Activated effector memory CD4-positive, alpha-beta T cell treated with anti-CD3 and anti-CD28 coated beads, Interleukin-2, amount 50 U/mL, for 16 hours (primary cell): ENCODE measurements around the gene RETN.

Experiments
- DNase-seq: peaks from one replicate; pipeline ENCODE4 v3.0.0-alpha.2; 2020

Gene RETN

DNA sequence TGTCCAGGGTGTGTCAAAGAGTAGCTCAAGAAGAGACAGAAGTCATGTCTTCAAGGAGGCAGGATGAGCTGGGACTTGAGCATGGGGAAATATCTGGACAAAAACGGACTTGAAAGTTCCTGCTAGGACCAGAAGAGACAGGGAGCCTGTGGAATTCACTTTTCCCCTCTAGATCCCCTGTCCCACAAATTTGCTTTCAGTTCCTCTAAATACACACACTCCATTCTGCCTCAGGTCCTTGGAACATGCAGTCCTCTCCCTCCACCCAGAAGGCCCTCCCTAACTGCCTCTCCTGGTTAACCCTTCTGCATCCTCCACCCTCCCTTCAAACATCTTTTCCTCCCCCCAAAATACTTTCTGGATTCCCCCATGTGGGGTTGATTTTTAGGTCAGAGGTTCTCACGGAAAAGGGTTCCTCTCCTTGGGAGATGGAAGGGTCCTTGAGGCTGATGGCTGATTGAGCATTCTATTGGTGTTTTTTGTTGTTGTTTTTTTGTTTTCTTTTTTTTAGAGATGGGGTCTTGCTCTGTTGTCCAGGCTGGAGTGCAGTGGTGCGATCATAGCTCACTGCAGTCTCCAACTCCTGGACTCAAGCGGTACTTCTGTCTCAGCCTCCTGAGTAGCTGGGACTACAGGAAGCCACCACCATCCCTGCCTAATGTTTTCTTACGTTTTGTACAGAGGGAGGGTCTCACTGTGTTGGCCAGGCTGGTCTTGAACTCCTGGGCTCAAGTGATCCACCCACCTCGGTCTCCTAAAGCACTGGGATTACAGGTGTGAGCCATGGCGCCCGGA lies 6.9 kb upstream of the RETN start:
- DNase-seq, result no peak

DNA sequence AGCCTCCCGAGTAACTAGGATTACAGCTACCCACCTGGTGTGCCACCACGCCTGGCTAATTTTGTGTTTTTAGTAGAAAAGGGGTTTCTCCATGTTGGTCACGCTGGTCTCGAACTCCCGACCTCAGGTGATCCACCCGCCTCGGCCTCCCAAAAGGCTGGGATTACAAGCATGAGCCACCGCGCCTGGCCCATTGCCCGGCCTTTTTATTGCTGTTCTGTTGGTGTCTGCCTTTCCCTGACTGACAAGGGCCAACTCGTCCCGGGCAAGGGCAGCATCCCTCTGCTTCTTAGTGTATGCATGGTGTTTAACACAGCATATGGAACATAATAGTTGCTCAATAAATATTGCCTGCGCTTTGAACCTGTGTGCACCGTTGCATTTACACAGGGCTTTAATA lies 6.2 kb upstream of the RETN start:
- DNase-seq, result no peak

DNA sequence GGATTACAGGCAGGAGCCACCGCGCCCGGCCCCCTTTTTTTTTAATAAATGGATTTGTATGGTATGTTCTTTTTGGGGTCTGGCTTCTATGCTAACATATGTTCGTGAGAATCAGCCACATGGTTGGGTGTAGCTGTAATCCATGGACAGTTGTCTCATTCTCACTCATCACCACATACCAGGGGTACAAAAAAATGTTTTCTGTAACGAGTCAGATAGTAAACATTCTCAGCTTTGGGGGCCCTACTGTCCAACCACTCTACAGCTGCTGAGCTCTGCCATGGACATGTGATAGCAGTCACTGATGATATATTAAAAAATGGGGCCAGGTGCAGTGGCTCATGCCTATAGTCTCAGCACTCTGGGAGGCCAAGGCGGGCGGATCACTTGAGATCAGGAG lies 5.1 kb upstream of the RETN start:
- no peak for DNase-seq

DNA sequence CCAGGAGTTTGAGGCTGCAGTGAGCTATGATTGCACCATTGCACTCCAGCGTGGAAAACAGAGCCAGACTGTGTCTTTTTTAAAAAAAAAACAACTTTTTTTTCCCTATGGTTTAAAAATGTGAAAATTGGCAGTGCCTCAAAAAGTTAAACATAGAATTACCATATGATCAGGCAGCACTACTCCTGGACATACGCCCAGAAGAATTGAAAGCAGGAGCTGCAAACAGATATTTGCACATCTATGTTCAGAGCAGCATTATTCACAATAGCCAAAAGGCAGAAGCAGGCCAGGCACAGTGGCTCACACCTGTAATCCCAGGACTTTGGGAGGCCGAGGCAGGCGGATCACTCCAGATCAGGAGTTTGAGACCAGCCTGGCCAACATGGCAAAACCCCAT lies 3.8 kb upstream of the RETN start:
- DNase-seq, result no peak

DNA sequence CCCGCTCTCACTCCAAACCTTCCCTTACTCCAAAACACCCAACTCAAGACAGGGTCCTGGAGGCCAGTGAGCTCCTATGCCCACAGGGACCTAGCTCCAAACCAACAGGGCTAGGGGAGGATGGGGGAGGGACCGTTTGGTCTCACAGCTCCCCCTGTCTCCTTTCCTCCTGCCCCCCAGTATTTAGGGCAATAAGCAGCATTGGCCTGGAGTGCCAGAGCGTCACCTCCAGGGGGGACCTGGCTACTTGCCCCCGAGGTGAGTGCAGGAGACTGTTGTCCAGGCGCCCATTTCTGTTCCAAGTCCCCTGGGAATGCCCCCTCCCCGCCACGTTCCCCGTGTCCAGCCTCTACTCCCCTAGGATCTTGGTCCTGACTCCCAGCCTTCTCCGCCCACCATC lies 792 bp downstream of the RETN start:
- no peak for DNase-seq

DNA sequence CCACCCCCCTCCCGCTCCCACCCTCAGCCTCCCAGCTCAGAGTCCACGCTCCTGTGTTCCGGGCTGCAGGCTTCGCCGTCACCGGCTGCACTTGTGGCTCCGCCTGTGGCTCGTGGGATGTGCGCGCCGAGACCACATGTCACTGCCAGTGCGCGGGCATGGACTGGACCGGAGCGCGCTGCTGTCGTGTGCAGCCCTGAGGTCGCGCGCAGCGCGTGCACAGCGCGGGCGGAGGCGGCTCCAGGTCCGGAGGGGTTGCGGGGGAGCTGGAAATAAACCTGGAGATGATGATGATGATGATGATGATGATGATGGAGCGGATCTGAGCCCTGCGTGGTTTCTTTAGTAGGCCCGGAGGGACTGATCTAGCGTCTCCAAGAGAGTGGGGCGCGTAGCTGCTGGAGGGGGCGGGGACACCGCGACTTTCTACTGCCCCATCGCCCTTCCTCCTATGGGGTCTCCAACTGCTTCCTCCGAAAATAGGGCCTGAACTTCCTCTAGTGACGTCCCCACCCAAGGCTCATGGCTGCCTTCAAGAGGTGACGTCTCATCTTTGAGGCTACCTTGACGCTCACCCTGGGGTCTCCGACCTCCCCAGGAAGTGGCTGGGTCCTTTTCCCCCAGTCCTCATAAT lies 1.4 kb downstream of the RETN start:
- DNase-seq, result no peak

DNA sequence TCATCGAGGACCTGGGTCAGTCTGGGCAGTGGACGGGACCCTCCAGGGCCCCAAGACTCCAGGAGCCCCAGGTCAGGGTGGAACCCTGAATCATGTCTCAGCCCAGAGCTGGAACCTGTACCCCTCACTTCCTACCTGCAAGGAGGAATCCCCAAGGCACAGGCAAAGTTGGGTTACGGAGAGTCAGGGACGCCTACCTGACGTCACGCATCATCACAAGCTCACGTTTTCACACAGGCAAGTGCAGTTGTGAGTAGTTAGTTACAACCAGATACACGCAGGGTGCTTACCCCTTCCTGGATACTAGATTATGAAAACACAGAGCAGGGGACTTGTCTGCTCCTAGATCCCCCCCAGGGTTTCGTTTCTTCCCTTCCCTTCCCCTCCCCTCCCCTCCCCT lies 1.9 kb downstream of the RETN start:
- no peak for DNase-seq

DNA sequence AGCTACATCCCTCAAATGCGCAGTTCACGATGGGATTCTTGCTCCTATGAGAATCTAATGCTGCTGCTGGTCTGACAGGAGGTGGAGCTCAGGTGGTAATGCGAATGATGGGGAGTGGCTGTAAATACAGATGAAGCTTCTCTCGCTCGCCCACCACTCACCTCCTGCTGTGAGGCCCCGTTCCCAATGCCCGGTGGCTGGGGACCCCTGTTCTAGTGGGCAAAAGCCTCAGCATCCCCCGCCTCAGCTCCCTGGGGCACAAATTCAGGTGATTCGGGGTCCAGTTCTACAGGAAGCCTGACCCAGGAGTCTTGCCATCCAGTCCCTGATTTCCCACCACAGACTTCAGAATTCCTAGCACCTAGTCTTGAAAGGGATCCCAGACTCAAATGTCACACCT lies 3.7 kb downstream of the RETN start:
- no peak for DNase-seq

DNA sequence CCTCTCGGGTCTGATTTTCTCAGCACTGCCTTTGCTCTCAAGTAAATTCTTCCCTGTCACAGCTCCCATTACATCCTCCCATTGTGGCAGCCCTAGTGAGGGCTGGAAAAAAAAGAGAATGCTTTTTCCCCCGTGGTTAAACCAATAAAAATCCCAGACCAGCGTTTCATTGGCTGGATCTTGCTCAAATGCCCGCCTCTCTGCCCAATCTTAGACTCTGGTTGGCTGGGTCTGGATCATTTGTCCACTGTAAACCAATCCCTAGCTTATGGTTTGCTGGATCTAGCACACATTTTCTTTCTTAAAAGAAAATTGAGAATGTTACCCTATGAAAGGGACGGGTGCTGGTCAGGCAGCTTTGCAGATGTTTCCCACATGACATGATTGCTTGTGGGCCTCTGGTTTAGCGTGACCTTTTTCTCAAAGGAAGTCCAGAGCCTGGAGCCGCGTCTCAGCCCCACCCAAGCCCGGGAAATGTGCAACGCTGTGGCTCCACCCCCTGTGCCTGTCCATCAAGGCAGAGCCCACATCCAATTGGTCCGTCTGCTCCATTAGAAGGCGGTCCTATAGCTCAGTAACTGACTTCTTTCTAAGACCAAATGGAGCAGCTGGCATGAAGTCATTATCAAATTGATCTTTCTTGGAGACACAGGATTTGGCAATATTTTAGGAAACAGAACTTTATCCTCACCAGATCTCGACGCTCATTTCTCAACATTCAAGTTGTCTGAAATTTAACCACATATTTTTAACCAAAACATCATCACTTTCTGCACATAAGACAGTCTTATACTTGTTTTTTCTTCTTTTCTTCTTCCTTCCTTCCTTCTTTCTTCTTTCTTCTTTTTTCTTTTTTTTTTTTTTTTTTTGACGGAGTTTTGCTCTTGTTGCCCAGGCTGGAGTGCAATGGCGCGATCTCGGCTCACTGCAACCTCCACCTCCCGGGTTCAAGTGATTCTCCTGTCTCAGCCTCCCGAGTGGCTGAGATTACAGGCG lies 5.5 kb downstream of the RETN start:
- peak; percentile 70 for DNase-seq

DNA sequence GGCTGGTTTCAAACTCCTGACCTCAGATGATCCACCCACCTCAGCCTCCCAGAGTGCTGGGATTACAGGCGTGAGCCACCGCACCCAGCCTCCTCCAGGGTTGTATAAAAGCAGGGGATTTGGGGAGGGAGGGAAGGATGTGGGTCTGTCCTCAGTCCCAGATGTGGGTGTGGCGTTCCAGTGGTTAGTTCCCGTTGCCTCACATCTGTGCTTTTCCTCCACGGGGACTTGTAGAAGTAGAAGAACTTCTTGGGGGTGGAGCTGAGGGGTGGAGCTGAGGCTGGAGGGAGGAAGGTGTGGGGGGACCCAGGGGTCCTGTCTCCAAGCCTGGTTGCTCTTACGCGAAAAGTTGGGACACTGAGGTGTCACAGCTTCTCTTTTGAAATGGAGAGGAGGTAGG lies 7.5 kb downstream of the RETN start:
- DNase-seq, result no peak

DNA sequence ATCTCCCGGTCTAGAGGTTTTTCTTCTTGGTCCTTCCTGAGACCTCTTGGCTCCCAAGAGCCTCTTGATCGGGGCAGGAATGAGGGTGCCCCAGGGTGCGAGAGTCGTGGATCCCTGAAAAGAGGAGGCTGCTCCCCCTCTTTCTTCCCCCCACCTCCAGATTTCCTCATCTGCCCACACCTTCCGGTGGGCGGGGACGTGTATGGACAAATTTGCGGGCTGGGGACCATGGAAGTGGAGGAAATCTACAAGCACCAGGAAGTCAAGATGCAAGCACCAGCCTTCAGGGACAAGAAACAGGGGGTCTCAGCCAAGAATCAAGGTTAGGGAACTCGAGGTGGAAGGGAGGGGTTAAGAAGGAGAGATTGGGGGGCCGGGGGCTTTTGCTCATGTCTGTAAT lies 8.0 kb downstream of the RETN start, which contains the start of gene MCEMP1:
Gene MCEMP1 (plus strand): TSS at position 237 of the 400 bp plus-strand sequence. CDS start 31 bp downstream, at position 268.
- no peak for DNase-seq

DNA sequence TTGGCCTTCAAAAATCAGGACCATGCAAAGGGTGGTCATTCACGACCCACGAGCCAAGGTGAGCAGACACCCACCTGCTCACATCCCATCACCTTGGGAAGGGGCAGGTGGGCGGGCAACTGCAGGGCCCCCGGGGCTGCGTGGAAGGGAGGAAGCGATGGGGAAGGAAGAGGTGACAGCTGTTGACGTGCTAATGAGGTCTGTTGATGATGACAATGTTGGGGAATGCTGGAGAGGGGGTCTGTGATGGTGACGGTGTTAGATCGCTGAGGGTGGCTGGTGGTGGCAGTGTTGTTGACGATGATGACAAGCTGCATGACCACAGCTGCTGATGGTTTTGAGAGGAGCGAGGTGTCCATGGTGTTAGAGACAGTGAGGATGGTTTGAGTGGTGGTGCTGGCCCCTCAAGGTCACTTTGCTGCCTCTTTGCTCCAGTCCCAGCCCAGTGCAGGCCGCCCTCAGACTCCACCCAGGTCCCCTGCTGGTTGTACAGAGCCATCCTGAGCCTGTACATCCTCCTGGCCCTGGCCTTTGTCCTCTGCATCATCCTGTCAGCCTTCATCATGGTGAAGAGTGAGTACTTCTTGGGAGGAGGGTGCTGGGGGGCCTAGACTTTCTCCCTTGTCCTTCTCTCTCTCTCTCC lies 8.9 kb downstream of the RETN start:
- DNase-seq, result no peak

DNA sequence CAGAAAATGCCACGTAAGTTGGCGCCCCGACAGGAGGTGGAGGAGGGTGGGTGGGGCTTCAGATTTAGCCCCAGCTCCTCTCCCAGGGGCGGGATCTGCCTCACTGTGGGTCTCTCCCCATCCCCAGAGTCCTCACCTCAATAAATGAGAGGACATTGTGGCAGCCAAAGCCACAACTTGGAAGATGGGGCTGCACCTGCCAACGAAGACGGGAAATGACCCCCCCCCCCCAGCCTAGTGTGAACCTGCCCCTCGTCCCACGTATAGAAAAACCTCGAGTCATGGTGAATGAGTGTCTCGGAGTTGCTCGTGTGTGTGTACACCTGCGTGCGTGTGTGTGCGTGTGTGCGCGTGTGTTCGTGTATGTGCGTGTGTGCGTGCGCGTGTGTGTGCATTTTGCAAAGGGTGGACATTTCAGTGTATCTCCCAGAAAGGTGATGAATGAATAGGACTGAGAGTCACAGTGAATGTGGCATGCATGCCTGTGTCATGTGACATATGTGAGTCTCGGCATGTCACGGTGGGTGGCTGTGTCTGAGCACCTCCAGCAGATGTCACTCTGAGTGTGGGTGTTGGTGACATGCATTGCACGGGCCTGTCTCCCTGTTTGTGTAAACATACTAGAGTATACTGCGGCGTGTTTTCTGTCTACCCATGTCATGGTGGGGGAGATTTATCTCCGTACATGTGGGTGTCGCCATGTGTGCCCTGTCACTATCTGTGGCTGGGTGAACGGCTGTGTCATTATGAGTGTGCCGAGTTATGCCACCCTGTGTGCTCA lies 10.3 kb downstream of the RETN start:
- DNase-seq, result peak; percentile 90

DNA sequence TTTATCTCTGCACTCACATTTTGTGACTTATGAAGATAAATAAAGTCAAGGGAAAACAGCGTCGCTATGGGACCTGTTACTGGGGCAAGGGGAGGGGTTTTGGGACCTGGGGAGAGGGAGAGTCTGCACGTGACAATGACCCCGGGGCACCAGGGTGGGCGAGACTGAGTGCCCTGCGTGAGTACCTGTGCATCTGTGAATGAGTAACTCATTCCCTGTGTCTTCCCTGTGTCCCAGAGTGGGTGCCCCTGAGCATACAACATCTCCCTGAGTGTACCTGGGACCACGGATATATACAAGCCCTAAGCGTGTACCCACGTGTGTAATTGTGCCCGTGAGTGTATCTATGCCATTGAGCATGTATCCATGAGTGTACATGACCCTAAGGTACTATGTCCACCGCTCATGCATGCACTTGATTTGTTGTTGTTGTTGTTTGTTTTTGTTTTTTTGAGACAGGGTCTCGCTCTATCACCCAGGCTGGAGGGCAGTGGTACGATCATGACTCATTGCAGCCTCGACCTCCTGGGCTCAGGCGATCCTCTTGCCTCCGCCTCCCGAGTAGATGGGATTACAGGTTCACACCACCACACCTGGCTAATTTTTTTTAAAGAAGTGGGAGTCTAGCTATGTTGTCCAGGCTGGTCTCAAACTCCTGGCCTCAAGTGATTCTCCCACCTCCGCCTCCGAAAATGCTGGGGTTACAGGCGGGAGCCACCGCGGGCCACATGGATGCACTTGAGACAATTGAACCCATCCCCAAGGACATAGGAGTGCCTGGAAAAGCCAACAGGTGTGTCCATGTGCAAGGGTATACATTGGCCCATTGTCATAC lies 11.1 kb downstream of the RETN start:
- DNase-seq, result no peak

DNA sequence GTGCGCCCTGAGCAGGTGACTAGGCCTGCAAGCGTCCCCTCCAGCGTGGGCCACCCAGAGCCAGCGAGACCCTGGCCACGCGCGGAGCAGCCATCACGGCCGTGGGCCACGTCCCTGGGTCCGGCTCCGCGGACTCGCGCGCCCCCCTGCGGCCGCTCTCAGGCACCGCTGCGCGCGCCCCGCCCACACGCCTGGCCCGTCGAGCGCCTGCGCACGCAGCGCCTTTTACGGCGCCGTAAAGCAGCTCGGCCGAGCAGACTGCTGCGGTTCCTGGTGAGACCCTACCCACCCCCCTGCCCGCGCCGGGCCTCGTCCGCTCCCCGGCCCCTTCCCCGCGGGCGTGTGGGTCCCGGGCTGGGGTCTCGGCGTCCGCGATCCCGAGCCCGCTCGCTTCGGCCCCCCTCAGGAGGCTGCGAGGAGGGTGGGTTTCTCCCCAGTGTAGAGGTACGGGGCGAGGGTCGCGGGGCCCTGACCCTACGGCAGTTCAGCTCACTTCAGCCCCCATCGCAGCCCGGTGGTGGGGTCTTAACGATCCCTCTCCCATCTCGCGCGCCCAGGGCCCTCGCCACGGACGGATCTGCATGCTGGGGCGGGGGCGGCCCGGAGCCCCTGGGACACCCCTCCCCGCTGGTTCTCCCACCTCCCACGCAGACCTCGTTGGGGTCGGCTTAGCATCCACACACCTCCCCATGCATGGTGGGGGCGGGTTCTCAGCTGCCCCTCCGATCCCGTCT lies 11.9 kb downstream of the RETN start, which contains the start of gene TRAPPC5:
Gene TRAPPC5 (plus strand): TSS at position 228 of the 734 bp plus-strand sequence. CDS start 1,421 bp downstream, outside the sequence.
- peak; percentile 95 for DNase-seq

DNA sequence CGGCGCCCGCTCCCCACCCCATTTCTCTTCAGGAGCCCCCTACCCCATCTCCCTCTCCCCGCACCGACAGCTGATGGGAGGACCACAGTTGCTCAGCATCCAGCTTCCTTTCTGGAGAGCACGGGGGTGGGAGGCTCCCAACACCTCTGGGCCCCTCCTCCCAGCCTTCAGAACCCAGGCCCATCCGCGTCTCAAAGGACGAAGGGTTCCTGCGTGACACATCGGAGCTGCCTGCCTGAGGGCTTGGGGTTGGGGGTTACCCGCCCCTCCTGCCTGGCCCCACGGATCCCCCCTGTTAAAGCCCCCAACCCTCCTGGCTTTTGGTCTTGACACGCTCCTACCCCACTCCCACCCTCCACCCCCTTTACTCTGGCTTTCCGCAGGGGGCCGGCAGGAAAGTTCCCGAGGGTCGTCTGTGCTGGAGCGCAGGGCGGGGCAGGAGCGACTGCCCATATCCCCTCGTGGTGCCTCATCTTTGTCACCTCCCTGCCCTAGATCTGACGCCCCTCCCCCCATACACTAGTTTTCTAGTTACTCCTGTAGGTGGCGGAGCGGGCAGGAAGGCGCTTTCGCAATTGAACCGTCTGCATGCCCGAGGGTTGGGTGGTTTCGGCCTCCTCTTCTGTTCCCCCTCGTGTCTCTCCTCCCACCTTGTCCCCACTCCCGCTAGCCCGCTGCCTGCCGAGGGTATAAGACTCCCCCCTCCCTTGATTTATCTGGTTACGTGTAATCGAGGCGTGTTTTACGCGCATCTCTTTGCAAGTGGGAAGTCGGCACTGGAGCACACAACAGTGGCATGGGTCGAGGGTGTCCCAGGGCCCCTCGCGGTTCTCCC lies 12.7 kb downstream of the RETN start:
- peak; percentile 91 for DNase-seq

DNA sequence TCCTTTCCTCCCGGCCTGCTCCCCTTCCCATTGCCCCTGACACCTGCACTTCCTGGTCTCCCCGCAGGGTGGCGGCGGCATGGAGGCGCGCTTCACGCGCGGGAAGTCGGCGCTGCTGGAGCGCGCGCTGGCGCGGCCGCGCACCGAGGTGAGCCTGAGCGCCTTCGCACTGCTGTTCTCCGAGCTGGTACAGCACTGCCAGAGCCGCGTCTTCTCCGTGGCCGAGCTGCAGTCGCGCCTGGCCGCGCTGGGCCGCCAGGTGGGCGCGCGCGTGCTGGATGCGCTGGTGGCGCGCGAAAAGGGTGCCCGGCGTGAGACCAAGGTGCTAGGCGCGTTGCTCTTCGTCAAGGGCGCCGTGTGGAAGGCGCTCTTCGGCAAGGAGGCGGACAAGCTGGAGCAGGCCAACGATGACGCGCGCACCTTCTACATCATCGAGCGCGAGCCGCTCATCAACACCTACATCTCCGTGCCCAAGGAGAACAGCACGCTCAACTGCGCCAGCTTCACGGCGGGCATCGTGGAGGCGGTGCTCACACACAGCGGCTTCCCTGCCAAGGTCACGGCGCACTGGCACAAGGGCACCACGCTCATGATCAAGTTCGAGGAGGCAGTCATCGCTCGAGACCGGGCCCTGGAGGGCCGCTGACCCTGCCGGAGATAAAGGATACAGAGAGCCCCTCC lies 13.5 kb downstream of the RETN start:
- no peak for DNase-seq
